AG04449 (cell line): Measurements from ENCODE around the gene RAB2B.

Experiments
- CTCF ChIA-PET: fragments of 350-600 bp; formaldehyde crosslinking; extraction: SDS; loops from one replicate; lab custom pipeline; 2021; ENCODE audit warnings: antibody characterized with exemption; lab: Yijun Ruan, JAX
- POLR2A ChIA-PET: fragments of 400-600, 350-600 bp; formaldehyde crosslinking; extraction: SDS; loops from one replicate; lab custom pipeline; 2020; ENCODE audit warnings: antibody characterized with exemption, inconsistent platforms; lab: Yijun Ruan, JAX
- DNase-seq: peaks from one replicate; pipeline ENCODE4 v3.0.0-alpha.2; 2010; ENCODE audit warnings: low read depth, low spot score
- H3K4me3 ChIP-seq: 2 replicates; pipeline ENCODE4 v1.5.1; 2011; ENCODE audit warnings: low read depth, mild to moderate bottlenecking, control low read depth, low read length
- TF ChIP-seq, protein P1 (sequence below): IDR thresholded peaks from one replicate; pipeline ENCODE4 v1.5.1; 2011; ENCODE audit warnings: mild to moderate bottlenecking, moderate library complexity, low read length, control low read depth, inconsistent platforms; ENCODE audit not compliant: insufficient read depth; ENCODE audit errors: missing control alignments

The RAB2B gene

DNA sequence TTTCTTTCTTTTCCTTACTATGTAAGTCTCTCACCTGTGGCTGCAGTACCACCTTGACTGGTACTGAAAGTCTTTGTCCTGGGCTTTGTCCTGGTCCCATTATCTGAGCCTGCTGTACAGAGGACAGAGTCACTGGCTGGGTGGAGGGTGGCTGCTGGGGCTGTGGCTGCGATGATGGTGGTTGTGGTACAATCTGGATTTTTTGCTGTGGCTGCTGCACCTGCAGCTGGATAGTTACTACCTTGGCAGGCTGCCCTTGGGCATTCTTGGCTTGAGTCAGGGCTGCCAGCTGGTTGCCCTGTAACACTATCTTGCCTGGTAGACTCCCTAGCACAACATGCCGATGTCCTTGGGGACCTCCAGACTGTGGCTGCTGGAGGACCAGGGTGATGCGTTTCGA, 47.8 kb downstream of the RAB2B start:
- CTCF ChIA-PET, result interaction anchor here (2.6 kb wide), 1 partner anchor 27 kb away, joined by 10 read pairs; the partner anchor contains the start of gene CHD8
- DNase-seq, result no peak
- no peak overlapping the region for H3K4me3 ChIP-seq
- TF ChIP-seq, protein P1, sequence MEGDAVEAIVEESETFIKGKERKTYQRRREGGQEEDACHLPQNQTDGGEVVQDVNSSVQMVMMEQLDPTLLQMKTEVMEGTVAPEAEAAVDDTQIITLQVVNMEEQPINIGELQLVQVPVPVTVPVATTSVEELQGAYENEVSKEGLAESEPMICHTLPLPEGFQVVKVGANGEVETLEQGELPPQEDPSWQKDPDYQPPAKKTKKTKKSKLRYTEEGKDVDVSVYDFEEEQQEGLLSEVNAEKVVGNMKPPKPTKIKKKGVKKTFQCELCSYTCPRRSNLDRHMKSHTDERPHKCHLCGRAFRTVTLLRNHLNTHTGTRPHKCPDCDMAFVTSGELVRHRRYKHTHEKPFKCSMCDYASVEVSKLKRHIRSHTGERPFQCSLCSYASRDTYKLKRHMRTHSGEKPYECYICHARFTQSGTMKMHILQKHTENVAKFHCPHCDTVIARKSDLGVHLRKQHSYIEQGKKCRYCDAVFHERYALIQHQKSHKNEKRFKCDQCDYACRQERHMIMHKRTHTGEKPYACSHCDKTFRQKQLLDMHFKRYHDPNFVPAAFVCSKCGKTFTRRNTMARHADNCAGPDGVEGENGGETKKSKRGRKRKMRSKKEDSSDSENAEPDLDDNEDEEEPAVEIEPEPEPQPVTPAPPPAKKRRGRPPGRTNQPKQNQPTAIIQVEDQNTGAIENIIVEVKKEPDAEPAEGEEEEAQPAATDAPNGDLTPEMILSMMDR, result no peak
- POLR2A ChIA-PET, result no interaction called here

DNA sequence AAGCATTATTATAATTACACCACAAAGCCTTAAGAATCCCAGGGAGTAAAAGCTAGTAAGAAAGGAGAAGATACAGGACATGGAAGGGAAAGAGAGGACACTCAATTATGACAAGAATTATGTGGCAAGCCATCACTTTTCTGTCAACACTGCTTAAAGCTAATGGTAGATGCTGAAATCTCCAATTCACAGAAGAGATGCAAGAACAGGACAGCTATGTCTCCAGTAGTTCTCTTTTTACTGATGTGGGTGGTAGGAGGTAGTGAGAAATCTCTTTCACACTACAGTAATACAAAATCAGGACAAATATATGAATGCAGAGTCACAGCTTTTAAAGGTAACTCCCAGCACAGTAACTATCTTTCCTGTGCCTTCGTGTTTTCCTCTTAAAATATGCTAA, 50.1 kb downstream of the RAB2B start:
- CTCF ChIA-PET, result no interaction called here
- DNase-seq, result no peak
- H3K4me3 ChIP-seq, result no peak overlapping the region
- POLR2A ChIA-PET, result no interaction called here
- TF ChIP-seq, protein P1, result no peak

DNA sequence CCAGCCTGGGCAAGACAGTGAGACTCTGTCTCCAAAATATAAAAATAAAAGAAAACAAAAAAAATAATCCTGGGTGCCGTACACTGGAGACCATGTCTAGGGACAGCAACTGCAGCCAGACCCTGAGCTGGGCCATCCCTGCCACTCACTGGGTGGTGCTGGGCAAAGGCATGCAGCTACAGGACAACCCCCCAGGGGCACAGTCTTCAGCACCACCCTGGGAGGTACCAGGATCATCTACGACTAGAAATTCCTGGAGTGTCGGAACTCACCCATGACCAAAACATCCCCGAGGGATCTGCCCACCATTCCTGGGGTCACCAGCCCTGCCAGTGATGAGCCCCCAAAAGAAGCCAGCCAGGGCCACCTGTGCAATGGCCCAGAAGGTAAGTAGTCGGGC, 57.2 kb downstream of the RAB2B start:
- POLR2A ChIA-PET, result no interaction called here
- no peak overlapping the region for H3K4me3 ChIP-seq
- no peak for DNase-seq
- CTCF ChIA-PET, result no interaction called here
- TF ChIP-seq, protein P1, result no peak

DNA sequence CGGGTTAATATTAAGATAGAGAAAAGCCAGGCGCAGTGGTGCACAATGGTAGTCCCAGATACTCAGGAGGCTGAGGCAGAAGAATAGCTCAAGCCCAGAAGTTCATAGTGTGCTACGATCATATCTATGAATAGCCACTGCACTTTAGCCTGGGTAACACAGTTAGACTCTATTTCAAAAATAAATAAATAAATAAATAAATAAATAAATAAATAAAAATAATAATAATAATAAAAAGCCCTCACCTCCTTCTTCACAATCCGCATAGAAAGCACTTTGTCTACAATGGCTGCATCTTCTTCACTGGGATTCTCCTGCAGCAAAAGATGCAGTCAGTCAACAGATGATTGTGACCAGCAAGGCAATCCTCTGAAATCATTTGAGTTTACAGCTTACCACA, 61.4 kb downstream of the RAB2B start:
- POLR2A ChIA-PET, result no interaction called here
- no peak for DNase-seq
- H3K4me3 ChIP-seq, result no peak overlapping the region
- CTCF ChIA-PET, result interaction anchor here (1.4 kb wide), 1 partner anchor 141 kb away, joined by 3 read pairs; no protein-coding TSS in a partner anchor
- TF ChIP-seq, protein P1, result no peak

DNA sequence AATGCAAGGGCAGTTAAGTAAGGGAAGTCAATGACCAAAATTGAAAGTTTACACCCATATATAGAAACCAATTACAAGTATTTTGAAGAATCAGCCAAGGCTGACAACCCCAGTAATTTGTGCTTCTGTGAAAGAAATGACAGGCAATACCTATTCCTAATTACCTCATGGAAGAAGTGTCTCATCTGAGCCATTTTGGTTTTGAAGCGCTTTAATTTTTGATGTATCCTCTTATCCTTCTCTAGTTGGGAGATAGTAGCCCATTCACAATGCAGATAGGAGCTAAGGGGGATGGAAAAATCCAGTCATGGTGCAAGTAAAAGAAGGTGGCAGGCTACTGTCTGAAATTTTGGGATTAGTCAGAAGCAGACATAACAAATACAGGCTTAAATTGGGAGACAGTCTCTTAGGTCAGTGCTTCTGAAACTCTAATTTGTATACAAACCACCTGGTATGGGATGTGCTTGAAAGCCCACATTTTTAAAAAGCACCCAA, 62.6 kb downstream of the RAB2B start:
- CTCF ChIA-PET, result no interaction called here
- POLR2A ChIA-PET, result no interaction called here
- no peak overlapping the region for H3K4me3 ChIP-seq
- TF ChIP-seq, protein P1, result no peak
- DNase-seq, result no peak
